Muscle of back (tissue), 11 donors: ENCODE measurements around the gene ENTPD1. TPM values are rescaled to one million over a fixed set of nuclear protein-coding genes. Genes with fewer than 3 reads are reported as not detected.
A peak's percentile ranks its signal among the peaks of the same experiment; 100 is the strongest.
"Not testable (repeated sequence)": the region's sequence is repeated elsewhere in the genome, so short reads cannot be mapped to it uniquely, and the experiment has no call there.

Source experiments
- DNase-seq, 3 donors: peaks; one replicate each; pipeline versions ENCODE4 v3.0.0 to v3.0.0-alpha.2; 2013
- polyA plus RNA-seq, 10 donors: library from polyadenylated mRNA; unstranded; fragments of 120-200 nt; gene quantifications; one replicate each; pipeline ENCODE4 v1.2.1, GENCODE V29; 2013; ENCODE audit not compliant: insufficient read length in 10 of 10

Gene ENTPD1
- polyA plus RNA-seq, 10 donors, result 11.8 to 16.8 (median 14.0) TPM

- peak; percentile 28 to 62 (median 38) for DNase-seq
These were observed 36.9 kb downstream of the ENTPD1 start for GRCh38 chr10:95792874-95793285.

- DNase-seq, result no peak
These were observed 37.6 kb downstream of the ENTPD1 start for GRCh38 chr10:95793401-95794045.

DNA sequence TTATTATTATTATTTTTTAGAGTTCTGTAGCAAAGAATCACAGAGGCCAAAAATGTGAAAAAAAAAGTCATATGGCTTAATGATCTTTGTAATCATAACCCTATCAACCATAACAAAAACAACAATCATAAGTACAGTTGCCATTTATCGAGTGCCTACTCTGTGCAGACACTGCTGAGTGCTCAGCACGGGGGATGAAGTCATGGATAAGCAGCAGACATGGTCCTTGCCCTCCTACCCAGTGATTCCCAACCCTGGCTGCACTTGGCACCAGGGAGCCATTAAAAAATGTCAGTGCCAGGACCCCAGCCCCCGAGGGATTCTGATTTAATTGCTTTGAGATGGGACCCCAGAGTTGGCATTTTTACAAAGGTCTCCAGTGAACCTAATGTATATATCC is 38.2 kb downstream of the ENTPD1 start:
- no peak for DNase-seq

GRCh38 chr10:95795602-95796001 is 39.6 kb downstream of the ENTPD1 start:
- DNase-seq, result no peak

GRCh38 chr10:95796504-95796903 is 40.5 kb downstream of the ENTPD1 start:
- no peak for DNase-seq

GRCh38 chr10:95798096-95798855 is 42.3 kb downstream of the ENTPD1 start:
- DNase-seq, result no peak

DNA sequence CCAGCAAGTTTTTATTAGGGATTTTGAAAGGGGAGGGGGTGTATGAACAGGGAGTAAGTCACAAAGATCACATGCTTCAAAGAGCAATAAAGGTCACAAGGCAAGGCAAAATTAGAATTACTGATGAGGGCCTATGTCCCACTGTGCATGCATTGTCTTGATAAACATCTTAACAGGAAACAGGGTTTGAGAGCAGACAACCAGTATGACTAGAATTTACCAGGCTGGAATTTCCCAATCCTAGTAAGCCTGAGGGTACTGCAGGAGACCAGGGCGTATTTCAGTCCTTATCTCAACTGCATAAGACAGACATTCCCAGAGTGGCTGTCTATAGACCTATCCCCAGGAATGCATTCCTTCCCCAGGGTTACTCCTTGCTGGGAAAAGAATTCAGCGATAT is 44.3 kb downstream of the ENTPD1 start:
- DNase-seq, result not testable (repeated sequence)

DNA sequence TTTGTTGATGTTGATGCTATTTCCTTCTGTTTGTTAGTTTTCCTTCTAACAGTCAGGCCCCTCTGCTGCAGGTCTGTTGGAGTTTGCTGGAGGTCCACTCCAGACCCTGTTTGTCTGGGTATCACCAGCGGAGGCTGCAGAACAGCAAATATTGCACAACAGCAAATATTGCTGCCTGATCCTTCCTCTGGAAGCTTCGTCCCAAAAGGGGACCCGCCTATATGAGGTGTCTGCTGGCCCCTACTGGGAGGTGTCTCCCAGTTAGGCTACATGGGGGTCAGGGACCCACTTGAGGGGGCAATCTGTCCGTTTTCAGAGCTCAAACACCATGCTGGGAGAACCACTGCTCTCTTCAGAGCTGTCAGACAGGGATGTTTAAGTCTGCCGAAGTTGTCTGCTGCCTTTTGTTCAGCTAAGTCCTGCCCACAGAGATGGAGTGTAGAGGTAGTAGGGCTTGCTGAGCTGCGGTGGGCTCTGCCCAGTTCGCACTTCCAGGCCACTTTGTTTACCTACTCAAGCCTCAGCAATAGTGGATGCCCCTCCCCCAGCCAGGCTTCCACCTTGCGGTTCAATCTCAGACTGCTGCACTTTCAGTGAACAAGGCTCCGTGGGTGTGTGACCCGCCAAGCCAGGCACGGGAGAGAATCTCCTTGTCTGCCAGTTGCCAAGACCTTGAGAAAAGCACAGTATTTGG is 50.9 kb downstream of the ENTPD1 start:
- not testable (repeated sequence) for DNase-seq

DNA sequence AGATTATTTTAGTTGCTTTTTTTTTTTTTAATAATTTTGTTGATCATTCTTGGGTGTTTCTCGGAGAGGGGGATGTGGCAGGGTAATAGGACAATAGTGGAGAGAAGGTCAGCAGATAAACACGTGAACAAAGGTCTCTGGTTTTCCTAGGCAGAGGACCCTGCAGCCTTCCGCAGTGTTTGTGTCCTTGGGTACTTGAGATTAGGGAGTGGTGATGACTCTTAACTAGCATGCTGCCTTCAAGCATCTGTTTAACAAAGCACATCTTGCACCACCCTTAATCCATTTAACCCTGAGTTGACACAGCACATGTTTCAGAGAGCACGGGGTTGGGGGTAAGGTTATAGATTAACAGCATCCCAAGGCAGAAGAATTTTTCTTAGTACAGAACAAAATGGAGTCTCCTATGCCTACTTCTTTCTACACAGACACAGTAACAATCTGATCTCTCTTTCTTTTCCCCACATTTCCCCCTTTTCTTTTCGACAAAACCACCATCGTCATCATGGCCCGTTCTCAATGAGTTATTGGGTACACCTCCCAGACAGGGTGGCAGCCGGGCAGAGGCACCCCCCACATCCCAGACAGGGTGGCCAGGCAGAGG is 52.8 kb downstream of the ENTPD1 start:
- DNase-seq, result not testable (repeated sequence)

GRCh38 chr10:95809370-95810197 is 53.6 kb downstream of the ENTPD1 start:
- no peak for DNase-seq

DNA sequence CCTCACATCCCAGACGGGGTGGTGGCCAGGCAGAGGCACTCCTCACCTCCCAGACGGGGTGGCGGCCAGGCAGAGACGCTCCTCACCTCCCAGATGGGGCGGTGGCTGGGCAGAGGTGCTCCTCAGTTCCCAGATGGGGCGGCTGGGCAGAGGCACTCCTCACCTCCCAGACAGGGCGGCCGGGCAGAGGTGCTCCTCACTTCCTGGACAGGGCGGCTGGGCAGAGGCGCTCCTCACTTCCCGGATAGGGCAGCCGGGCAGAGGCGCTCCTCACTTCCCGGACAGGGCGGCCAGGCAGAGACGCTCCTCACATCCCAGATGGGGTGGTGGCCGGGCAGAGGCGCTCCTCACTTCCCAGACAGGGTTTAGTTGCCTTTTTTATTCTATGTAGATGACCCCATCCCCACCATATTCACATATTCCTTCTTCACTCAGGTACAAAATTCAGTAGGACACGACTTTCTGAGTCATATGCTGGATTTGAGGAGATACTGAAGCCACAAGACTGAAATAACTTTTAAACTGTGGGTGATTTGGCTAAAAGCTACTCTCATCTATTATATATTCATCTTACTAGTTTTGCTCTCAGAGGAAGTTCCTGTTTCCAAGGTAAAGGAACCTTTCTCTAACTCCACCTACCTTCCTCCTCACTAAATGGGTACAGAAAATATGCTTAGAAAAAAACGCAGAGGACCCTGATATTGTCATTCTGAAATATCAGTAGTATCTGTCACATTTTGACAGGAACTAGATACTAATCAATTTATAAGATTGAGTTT is 54.4 kb downstream of the ENTPD1 start:
- DNase-seq, result no peak

DNA sequence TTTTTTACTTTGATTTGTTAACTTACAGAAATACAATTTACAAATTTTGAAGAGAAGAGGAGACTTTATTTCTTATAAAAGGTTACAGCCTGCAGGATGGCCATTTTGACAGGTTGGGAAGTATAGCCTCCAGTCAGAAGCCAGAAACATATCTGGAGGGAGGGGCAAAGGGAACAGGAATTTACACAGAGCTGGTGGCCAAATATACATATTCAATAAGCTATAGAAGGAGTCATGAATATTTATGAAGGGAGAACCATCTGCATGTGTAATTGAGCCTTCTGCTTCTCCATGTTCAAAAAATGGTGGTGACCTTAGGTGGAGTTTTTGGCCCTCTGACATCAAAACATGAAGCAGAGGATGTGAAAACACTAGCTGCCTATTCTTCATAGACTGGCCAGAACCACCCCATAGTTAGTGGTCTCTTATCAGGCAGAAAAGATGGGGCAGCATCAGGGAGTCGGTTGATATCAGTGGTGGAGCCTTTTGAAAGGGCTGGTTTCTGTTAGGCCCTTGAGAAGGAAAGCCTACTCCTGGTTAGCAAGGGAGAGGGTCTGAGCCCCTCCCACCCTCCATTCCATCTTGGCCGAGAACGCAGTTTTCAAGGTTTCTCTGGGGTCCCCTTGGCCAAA is 57.2 kb downstream of the ENTPD1 start:
- no peak for DNase-seq

DNA sequence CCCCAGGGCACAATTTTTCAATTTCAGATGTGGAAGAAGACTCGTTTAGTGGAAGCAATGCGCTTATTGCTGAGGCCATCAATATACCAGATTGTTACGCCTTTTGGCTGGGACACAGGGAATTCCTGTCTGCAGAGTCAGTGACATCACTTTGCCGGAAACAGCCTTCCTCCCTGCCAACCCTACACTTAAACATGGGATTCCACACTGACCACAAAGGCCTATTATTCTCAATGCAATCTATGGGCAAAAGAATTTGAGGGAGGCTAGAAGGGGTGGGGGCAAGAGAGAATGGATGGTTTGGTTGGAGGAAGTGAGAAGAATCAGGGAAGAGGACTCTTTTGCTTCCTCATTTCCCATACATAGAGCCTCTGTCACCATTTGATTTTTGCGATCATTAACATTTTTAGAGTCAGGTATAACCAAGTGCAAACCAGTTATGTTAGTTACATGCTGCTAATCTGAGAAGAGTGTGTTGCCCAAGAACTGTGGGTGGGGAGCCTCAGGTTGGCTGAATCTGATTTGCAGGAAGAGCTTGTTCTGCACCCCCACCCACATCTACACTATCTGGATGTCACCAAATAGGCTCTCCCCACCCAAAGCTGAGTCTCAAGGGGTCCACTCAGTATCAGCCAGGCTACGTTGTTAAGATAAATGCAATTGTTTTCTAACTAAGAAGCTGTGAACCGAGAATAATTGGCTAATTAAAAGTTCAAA is 58.2 kb downstream of the ENTPD1 start:
- DNase-seq, result peak; percentile 52 to 80 (median 61)

- DNase-seq, result no peak
These were observed 59.2 kb downstream of the ENTPD1 start for GRCh38 chr10:95815133-95815532.

DNA sequence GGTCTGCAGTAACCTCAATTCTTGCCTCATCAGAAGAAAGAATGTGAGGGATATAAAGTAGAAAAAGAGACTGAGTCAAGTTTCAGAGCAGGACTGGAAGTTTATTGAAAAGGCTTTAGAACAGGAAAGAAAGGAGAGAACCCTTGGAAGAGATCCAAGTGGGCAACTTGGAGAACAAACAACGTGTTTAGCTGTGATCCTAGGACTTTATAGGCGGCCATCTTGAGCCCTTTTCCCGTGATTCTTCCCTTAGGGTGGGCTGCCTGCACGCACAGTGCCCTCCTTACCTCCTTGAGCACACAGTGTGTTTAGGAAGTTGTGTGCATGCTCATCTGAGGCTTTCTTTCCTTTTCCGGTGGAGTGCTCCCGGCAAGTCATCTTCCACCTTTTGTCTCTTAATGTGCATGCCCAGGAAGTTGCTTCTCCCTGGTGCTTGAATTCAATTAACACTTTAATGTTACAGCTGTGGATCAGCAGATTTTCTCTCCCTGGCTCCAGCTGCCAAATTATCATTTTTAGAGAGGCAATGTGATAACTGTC is 59.8 kb downstream of the ENTPD1 start:
- no peak for DNase-seq

- no peak for DNase-seq
These were observed 62.0 kb downstream of the ENTPD1 start for GRCh38 chr10:95818010-95818409.

DNA sequence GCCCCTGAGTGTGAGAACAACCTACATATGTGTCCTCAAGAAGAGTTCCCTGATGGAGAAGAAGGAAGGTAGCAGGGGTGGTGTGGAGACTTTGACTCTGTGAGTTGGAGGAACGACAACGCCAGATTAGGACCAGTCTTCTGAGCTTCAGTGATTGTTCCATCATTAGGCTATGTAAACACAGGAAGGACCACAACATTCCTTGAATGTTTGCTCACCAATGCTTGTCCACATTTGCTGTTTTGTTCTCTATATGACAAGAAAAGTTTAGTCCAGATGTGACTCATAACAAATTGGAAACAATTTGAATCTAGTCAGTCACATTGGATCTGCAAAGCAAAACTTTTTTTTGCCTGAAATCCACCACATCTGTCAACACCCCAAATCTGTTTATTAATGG is 62.7 kb downstream of the ENTPD1 start:
- no peak for DNase-seq

DNA sequence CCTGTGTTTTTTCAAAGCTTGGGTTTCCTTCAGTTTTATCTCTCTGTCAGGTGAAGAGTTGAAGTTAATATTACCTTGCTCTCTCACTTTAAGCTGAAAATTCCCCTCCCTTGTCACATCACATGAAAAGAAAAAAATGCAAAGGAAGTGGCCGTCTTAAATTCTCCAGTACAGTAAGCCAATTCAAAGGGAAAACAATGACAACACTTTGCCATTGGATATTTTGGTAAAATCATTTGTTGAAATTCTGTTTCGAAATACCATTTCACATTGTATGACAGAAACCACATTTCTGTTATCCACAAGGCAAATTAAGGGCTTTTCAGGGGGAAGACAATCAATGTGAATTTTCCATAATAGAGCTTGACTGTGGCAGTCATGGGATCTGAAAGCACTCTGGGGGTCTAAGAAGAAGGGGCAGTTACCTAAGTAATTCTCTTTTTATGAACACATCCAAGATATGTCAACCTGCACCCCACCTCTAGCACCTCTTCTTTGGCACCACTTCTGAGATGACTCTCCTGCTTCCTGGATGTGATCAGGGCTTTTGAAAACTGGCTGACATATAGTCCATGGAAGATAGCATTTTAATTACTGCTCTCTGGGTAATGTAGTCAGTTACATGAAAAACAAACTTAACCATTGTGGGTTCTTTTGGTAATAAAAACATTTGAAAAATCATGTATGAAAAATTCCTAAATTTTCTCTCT is 63.8 kb downstream of the ENTPD1 start:
- no peak for DNase-seq

- no peak for DNase-seq
These were observed 64.4 kb downstream of the ENTPD1 start for GRCh38 chr10:95820363-95820762.
